Stimulated activated CD8-positive, alpha-beta memory T cell treated with anti-CD3 and anti-CD28 coated beads, Interleukin-7, amount 100 ng/mL, for 4 hours (primary cell): ENCODE results near the gene CMTM8.

Experiments used
- DNase-seq, 2 donors: peaks; one replicate each; pipeline ENCODE4 v3.0.0-alpha.2; 2020; ENCODE audit warnings: low read depth in 2 of 2

The CMTM8 gene

GRCh38 chr3:32410367-32411246 is 172.1 kb downstream of the CMTM8 start:
- DNase-seq, result no peak

GRCh38 chr3:32411442-32411841 is 173.0 kb downstream of the CMTM8 start:
- no peak for DNase-seq

- no peak for DNase-seq
Measured at GRCh38 chr3:32412887-32413286, 174.4 kb downstream of the CMTM8 start.

GRCh38 chr3:32413845-32414521 is 175.5 kb downstream of the CMTM8 start:
- no peak for DNase-seq

- DNase-seq, result no peak
Measured at GRCh38 chr3:32414522-32415202, 176.2 kb downstream of the CMTM8 start.

- DNase-seq, result no peak
Measured at GRCh38 chr3:32419742-32420125, 181.3 kb downstream of the CMTM8 start.
